Activated gamma-delta T cell treated with anti-CD3 and anti-CD28 coated beads, Interleukin-2, amount 50 U/mL, for 16 hours (primary cell): ENCODE results near the gene HIP1.
"Not testable (repeated sequence)": the region's sequence is repeated elsewhere in the genome, so short reads cannot be mapped to it uniquely, and the experiment has no call there.

Experiments
- DNase-seq: peaks from one replicate; pipeline ENCODE4 v3.0.0-alpha.2; 2020; ENCODE audit warnings: low read depth

Gene HIP1

DNA sequence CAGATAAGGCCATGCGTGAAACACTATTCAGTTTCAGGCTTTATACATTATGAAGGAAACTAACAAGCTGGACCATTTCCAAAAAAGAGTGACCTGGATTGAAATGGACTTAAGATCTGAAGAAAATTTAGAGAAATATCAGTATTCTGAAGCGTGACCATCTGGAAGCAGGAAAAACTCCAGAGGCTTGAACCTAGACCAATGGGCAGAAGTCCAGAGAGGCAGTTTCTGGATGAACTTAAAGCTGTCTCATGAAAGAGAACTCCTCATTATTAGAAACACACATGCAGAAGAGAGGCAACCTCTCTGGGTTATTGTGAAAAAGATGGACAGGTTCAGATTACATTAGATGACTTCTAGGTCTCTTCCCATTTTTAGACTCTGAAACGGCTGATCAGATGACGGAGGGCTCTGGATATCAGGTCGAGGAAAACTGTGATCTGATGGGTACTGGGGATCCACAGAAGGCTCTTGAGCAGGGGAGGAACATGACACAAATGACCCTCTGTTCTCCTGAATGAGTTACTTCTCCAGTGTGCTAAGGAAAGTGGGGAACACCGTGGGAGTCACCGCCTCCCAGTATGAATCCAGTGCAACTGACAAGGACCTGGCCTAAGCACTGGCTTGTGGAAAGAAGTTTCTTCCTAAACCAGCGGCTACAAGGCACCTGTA, 130.2 kb downstream of the HIP1 start:
- DNase-seq, result no peak

DNA sequence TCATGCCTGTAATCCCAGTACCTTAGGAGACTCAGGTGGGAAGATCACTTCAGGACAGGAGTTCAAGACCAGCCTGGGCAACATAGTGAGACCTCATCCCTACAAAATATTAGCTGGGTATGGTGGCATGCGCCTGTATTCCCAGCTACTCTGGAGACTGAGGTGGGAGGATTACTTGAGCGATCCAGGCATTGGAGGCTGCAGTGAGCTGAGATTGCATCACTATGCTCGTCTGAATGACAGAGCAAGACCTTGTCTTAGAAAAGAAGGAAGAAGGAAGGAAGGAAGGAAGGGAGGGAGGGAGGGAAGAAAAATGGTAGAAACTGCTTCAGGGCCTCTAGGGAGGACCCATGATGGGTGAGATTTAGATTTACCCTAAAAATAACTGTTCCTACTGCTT, 134.3 kb downstream of the HIP1 start:
- no peak for DNase-seq

DNA sequence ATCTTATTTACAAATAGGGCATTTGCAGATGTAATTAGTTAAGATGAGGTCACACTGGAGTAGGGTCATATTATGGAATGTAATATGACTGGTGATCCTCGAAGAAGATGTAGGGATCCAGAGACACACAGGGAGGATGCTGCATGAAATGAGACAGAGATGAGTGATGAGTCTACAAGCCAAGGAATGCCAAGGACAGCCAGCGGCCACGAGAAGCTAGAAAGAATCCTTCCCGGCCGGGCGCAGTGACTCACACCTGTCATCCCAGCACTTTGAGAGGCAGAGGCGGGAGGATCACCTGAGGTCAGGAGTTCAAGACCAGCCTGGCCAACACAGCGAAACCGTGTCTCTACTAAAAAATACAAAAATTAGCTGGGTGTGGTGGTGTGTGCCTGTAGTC, 135.9 kb downstream of the HIP1 start:
- DNase-seq, result not testable (repeated sequence)

DNA sequence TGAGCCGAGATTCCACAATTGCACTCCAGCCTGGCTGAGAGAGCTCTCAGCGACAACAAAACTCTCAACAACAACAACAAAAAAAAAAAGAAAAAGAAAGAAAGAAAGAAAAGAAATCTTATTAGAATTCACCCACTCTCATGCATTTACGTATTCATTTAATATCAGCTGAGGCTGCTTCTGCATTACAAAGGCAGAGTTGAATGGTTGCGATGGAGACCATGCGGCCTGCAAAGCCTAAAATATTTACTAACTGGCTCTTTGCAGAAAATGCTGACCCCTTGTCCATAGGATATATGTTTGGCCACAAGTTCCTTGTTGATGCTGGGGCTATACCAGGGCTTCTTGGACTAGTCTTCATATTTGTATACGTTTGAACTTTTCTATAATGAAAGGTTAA, 137.2 kb downstream of the HIP1 start:
- DNase-seq, result no peak

- DNase-seq, result not testable (repeated sequence)
Measured at GRCh38 chr7:75600748-75601147, 138.0 kb downstream of the HIP1 start.

GRCh38 chr7:75599244-75599781, 139.4 kb downstream of the HIP1 start:
- DNase-seq, result no peak

DNA sequence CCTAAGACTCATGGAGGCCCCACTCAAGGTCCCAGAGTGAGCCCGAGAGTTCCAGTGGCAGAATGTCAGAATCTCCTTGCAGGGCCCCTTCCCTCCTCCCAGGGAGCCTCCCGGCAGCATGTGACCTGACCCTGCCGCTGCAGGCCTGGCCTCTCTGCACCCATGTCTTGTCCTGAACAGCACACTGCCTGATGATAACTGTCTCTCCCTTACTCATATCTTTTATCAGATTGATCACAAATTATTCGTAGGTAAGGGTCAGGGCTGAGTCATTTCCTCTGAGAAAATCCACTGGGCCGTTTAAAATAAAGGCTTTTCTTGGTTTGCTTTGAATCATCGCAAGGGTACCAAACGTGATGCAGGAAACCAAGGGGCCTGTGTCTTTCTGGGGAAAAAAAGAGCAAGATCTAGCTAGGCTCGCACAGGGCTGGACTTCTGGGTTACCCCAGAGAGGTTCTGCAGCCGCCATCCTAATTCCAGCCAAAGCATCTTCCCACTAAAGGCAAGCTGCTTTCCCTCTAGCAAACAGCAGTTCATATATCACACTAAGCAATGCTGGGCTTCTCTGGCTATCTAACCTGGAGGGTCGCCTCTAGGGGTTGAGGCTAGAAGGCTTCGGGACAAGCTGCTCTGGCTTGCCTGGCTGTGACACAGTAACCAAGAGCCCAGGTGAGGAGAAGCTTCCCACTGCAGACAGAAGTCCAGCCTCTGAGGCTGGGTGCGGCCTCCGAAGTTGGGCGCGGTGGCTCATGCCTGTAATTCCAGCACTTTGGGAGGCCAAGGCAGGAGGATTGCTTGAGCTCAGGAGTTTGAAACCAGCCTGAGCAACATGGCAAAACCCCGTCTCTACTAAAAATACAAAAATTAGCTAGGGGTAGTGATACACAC, 141.8 kb downstream of the HIP1 start:
- DNase-seq, result no peak

- no peak for DNase-seq
Measured at GRCh38 chr7:75595766-75596165, 143.0 kb downstream of the HIP1 start.

DNA sequence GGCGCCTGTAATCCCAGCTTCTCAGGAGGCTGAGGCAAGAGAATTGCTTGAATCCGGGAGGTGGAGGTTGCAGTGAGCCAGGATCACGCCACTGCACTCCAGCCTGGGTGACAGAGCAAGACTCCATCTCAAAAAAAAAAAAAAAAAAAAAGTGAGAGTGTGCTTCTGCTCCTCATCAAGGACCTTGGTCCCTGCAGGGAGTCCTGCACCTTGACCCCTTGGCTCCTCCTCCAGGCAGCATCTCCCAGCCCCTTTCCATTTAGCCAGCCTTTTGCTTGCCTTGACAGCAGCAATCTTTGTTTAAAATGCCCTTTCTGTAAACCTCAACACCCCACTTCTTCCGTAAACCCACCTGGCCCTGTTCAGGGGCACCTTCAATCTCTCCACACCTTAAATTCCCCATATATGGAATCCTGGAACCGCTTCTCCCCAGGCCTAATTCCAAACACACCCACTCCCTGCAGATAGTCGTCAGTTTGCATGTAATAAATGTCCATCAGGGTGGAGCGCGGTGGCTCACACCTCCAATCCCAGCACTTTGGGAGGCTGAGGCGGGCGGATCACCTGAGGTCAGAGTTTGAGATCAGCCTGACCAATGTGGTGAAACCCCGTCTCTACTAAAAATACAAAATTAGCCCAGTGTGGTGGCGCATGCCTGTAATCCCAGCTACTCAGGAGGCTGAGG, 145.1 kb downstream of the HIP1 start:
- DNase-seq, result not testable (repeated sequence)

DNA sequence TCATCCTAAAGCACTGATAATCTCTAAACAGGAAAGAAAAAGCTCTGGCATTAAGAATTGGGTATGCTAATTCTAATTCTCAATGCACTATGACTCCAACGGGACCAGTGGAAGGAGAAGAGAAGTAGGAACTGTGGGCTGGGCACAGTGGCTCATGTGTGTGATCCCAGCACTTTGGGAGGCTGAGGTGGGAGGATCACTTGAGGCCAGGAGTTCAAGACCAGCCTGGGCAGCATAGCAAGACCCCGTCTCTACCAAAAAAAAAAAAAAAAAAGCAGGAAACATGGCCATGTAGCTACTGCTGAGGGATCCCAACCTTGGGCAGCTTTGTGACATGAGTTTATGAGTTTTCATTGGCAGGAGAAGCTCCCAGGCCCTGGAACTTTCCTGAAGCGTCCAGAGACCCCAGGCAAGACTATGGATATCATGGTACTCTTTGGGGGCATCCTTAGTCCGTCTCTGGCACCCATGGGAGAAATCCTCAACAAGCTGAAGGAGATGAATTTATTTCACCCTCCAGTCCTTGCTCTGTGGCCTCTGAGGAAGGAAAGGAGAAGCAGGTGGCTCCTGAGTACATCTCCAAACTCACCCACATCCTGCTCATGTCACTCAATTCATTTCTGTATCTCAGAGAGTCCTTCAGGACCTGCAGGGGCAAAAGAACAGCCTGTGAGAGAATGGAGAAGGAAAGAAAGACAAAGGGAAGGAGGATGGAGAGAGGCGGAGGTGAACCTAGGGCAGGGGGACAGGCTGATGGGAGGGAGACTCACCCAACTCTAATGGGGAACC, 147.1 kb downstream of the HIP1 start:
- no peak for DNase-seq

DNA sequence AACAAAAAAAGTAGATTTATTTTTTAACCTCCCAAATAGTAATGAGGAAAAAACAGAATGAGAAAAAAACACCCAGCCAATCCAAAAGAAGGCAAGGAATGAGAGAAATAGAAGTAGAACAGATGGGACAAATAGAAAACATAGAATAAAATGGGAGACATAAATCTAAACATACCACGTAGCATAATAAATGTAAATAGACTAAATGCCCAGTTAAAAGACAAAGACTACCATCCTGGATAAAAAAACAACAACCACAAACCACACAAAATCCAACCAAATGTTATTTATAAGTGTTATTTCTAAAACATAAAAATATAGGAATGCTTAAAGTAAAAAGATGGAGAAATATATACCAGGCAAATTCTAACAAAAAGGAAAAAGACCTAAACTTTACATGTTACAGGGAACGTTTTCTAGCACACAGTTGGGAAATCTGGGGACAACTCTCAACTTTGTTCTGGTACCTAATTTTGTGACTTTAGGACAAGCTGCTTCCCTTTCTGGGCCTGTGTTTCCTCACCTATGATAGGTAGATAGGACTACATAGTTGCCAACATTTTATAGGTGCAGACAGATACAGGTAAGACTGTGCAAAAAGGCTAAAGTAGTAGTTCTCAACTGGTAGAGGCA, 148.3 kb downstream of the HIP1 start:
- no peak for DNase-seq

DNA sequence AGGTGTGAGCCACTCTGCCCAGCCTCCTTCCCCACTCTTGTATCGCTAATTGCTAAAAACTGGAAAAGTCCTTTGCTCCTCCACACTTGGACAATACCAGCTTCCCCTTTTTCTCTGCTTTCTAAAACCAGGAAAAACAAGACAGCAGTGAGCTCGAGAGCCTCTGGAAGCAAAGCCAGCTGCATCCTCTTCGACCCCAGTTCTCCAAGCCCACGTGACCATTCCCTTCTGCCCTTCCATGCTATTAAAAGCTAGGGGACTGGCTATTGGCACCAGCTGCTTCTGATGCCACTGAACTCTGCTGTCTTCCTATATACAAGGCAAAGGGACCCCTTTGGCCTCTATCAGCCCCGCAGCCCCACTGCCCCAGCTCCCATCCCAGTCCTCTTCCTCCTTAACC, 154.4 kb downstream of the HIP1 start:
- DNase-seq, result no peak

GRCh38 chr7:75583255-75583654, 155.5 kb downstream of the HIP1 start:
- DNase-seq, result no peak

DNA sequence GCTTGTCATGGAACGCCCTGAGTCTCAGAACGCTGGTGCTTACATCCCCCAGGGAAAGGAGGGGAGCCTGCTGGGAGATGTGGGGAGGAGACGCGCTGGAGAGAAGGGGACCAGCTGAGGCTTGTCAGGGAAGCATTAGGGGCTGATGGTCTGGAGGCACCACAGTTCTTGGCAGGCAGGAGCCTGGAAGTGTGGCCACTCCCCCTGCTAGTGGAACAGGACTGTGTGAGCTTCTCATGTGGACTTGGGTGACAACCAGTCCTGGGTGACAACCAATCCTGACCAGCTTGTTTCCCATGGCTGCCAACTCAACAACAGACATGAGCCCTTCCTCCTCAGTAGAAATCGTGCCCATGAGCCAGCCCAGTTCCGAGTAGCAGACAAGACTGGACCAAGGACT, 158.8 kb downstream of the HIP1 start:
- no peak for DNase-seq

- no peak for DNase-seq
Measured at GRCh38 chr7:75578081-75578480, 160.7 kb downstream of the HIP1 start.

- no peak for DNase-seq
Measured at GRCh38 chr7:75575488-75576121, 163.1 kb downstream of the HIP1 start.

GRCh38 chr7:75573477-75574019, 165.2 kb downstream of the HIP1 start:
- DNase-seq, result no peak

GRCh38 chr7:75572814-75573213, 165.9 kb downstream of the HIP1 start:
- no peak for DNase-seq

DNA sequence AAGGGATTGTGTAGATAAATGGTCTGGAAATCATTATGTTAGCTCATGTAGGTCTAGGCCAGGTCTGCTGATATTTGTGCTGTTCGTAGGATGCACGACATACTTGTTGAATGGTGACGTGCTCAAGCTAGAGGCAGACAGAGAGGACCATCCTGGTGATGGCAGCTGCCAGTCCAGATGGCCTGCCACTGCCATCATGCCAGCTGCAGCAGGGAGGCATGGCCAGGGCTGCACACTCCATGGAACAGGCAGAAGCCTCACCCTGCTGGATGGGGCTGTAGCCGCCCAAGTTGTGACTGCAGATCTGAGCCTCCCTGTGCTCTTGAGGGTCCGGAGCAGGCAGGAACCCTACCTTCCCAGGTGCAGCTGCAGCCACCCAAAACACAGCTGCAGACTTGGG, 166.3 kb downstream of the HIP1 start:
- DNase-seq, result no peak

DNA sequence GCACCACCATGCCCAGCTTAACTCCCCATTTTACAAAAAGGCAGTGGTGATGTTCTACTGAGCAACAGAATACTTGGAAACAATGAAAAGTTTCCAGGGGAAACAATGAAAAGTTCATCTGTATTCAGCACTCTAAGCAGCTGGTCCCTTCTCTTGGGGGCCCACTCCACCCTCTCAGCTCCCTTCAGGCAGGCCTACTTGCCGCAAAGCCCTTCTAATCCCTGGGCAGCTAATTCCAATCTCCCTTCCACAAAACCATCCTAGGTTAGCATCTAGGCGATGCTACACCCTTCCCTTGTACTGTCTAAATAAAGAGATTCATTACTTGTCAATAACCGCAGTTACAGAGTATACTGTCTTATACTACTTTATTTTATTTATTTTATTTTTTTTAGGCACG, 167.5 kb downstream of the HIP1 start:
- no peak for DNase-seq
